CD14-positive monocyte (primary cell): ENCODE results near the gene OTUB1. TPM values are rescaled to one million over a fixed set of nuclear protein-coding genes. Genes with fewer than 3 reads are reported as not detected.

Experiments
- DNase-seq, 3 donors: peaks; one replicate each; pipeline ENCODE4 v3.0.0-alpha.2; 2011 to 2022
- H2AFZ ChIP-seq: 2 replicates; pipeline ENCODE4 v1.6.0; 2012; ENCODE audit warnings: mild to moderate bottlenecking, low read depth, low read length, inconsistent platforms; ENCODE audit not compliant: insufficient read depth, poor library complexity, severe bottlenecking
- H3K27ac ChIP-seq, 2 donors: 1 replicate in 1 of 2; 2 replicates in 1 of 2; pipeline ENCODE4 v1.5.1; 2012 to 2013; ENCODE audit warnings: low read length in 2 of 2, control low read depth in 1 of 2, inconsistent platforms in 1 of 2, low read depth in 1 of 2, mild to moderate bottlenecking in 1 of 2
- H3K27me3 ChIP-seq, 2 donors: one replicate each; pipeline versions ENCODE4 v1.6.0 to v1.6.1; 2011 to 2013; ENCODE audit warnings: low read length in 2 of 2; ENCODE audit not compliant: control insufficient read depth in 2 of 2, insufficient read depth in 2 of 2
- H3K36me3 ChIP-seq, 2 donors: replicated peaks in 1 of 2; 1 replicate in 1 of 2; 2 replicates in 1 of 2; pipeline versions ENCODE4 v1.5.1 to v1.6.1; 2012 to 2013; ENCODE audit warnings: low read length in 2 of 2, control low read depth in 1 of 2, inconsistent platforms in 1 of 2, mild to moderate bottlenecking in 1 of 2; ENCODE audit not compliant: insufficient read depth in 2 of 2, control insufficient read depth in 1 of 2
- H3K4me1 ChIP-seq, 2 donors: 1 replicate in 1 of 2; 2 replicates in 1 of 2; pipeline versions ENCODE4 v1.5.1 to v1.6.1; 2012 to 2013; ENCODE audit warnings: low read length in 2 of 2, control low read depth in 1 of 2, inconsistent platforms in 1 of 2, mild to moderate bottlenecking in 1 of 2, moderate library complexity in 1 of 2; ENCODE audit not compliant: insufficient read depth in 2 of 2, control insufficient read depth in 1 of 2
- H3K4me2 ChIP-seq: replicated peaks from 2 replicates; pipeline ENCODE3; 2012; ENCODE audit warnings: low read length, moderate library complexity, mild to moderate bottlenecking; ENCODE audit not compliant: poor library complexity, severe bottlenecking; ENCODE audit errors: extremely low read depth
- H3K4me3 ChIP-seq, 3 experiments: fragments of 200-600 bp in 1 of 3; sonication (generic) in 1 of 3; replicated peaks in 1 of 3; 1 replicate in 2 of 3; 2 replicates in 1 of 3; pipeline ENCODE4 v1.5.1; 2011 to 2013; ENCODE audit warnings: low read length in 3 of 3, mild to moderate bottlenecking in 3 of 3, control low read depth in 2 of 3, low read depth in 2 of 3, inconsistent platforms in 1 of 3, moderate library complexity in 1 of 3
- H3K79me2 ChIP-seq: 2 replicates; pipeline ENCODE4 v1.6.0; 2012; ENCODE audit warnings: mild to moderate bottlenecking, control low read depth, inconsistent platforms, low read length, moderate library complexity; ENCODE audit not compliant: insufficient read depth
- H3K9ac ChIP-seq: 2 replicates; pipeline ENCODE4 v1.6.0; 2017; ENCODE audit warnings: low read length, mild to moderate bottlenecking; ENCODE audit not compliant: insufficient read depth, poor library complexity, severe bottlenecking
- H3K9me3 ChIP-seq, 2 donors: replicated peaks in 1 of 2; 1 replicate in 1 of 2; 2 replicates in 1 of 2; pipeline versions ENCODE4 v1.5.1 to v1.6.1; 2012 to 2013; ENCODE audit warnings: low read length in 2 of 2, control low read depth in 1 of 2; ENCODE audit not compliant: control insufficient read depth in 1 of 2, insufficient read depth in 1 of 2
- H4K20me1 ChIP-seq: 2 replicates; pipeline ENCODE4 v1.6.0; 2012; ENCODE audit warnings: mild to moderate bottlenecking, low read length, control low read depth, moderate library complexity; ENCODE audit not compliant: insufficient read depth
- H3K27ac Mint-ChIP-seq, 7 donors: one replicate each; pipeline ENCODE4 v1.8.0; 2020; ENCODE audit warnings: mild to moderate bottlenecking in 7 of 7, mixed read lengths in 7 of 7, moderate library complexity in 6 of 7, inconsistent platforms in 2 of 7
- H3K27me3 Mint-ChIP-seq, 3 donors: one replicate each; pipeline ENCODE4 v1.8.0; 2021 to 2022; ENCODE audit warnings: low read depth in 3 of 3, mild to moderate bottlenecking in 3 of 3, mixed read lengths in 3 of 3, moderate library complexity in 3 of 3, inconsistent platforms in 1 of 3
- H3K36me3 Mint-ChIP-seq, 2 donors: one replicate each; pipeline ENCODE4 v1.8.0; 2020; ENCODE audit warnings: mixed read lengths in 2 of 2, inconsistent platforms in 1 of 2, mild to moderate bottlenecking in 1 of 2
- H3K4me1 Mint-ChIP-seq: one replicate; pipeline ENCODE4 v1.8.0; 2020; ENCODE audit warnings: mild to moderate bottlenecking, mixed read lengths
- H3K4me3 Mint-ChIP-seq, 2 donors: one replicate each; pipeline ENCODE4 v1.8.0; 2020; ENCODE audit warnings: mild to moderate bottlenecking in 2 of 2, mixed read lengths in 2 of 2, moderate library complexity in 1 of 2
- H3K9me3 Mint-ChIP-seq, 7 donors: one replicate each; pipeline ENCODE4 v1.8.0; 2020 to 2022; ENCODE audit warnings: mixed read lengths in 7 of 7, mild to moderate bottlenecking in 6 of 7, moderate library complexity in 6 of 7, inconsistent platforms in 2 of 7
- CTCF ChIP-seq: fragments of 200-600 bp; IDR thresholded peaks from one replicate; pipeline ENCODE4 v1.8.0; 2022; ENCODE audit warnings: antibody characterized with exemption, mild to moderate bottlenecking
- WGBS: methylation state at CpG from one replicate; pipeline ENCODE4 v1.1.5; 2013; ENCODE audit warnings: missing lambda C conversion rate; ENCODE audit not compliant: insufficient coverage; 5-methylcytosine and 5-hydroxymethylcytosine counted together
- intact Hi-C, 2 donors: fragments of 100-400 bp; cut with micrococcal nuclease; formaldehyde crosslinking; loops; one replicate each; pipeline versions ENCODE4 v1.15.0 to v1.15.1; 2023
- polyA plus RNA-seq, 3 donors: library from polyadenylated mRNA; depleted of rRNA in 1 of 3; unstranded in 2 of 3; stranded (reverse) in 1 of 3; fragments of 300-500 nt in 2 of 3; fragments of >200 nt in 1 of 3; fragmentation: Illumina TruSeq in 2 of 3; gene quantifications; 1 replicate in 2 of 3; 2 replicates in 1 of 3; pipeline ENCODE4 v1.2.3, GENCODE V29; 2012 to 2021

Gene OTUB1
- polyA plus RNA-seq, 3 donors, result 131 to 170 (median 140) TPM

- no peak for TF ChIP-seq CTCF
- Histone ChIP-seq H3K9ac (no peak overlapping the region), H3K4me3 (no peak overlapping the region), H2AFZ (no peak overlapping the region), H3K4me1 (peaks cover 0 to 10% of the 10 kb centered on the region in 2 donors), H3K4me2 (no peak overlapping the region), H3K27me3 (peaks cover 24 to 38% of the 10 kb centered on the region in 2 donors), H3K36me3 (no peaks in the 10 kb centered on the region), H3K79me2 (no peaks in the 10 kb centered on the region), H4K20me1 (no peaks in the 10 kb centered on the region), H3K27ac (no peak overlapping the region), H3K9me3 (peaks cover 3 to 11% of the 10 kb centered on the region in 2 donors)
- no peak for DNase-seq
- Mint-ChIP-seq H3K36me3 (peaks cover 0 to 5% of the 10 kb centered on the region in 2 donors), H3K9me3 (peaks cover 0 to 10% (median 3%) of the 10 kb centered on the region in 7 donors), H3K4me1 (peaks cover 8% of the 10 kb centered on the region), H3K27ac (no peak overlapping the region), H3K4me3 (no peak overlapping the region), H3K27me3 (peaks cover 31 to 47% (median 32%) of the 10 kb centered on the region in 3 donors)
- 88% methylated on average over 6 of the region's 16 CpGs for WGBS
- intact Hi-C loops, result no loop called here
These were observed 52.9 kb downstream of the OTUB1 start for GRCh38 chr11:64039012-64039665.

GRCh38 chr11:64040684-64041322 is 54.6 kb downstream of the OTUB1 start:
- Histone ChIP-seq H4K20me1 (no peaks in the 10 kb centered on the region), H3K4me2 (no peak overlapping the region), H3K4me3 (no peak overlapping the region), H3K36me3 (no peaks in the 10 kb centered on the region), H3K9ac (no peak overlapping the region), H3K27me3 (peaks cover 13 to 25% of the 10 kb centered on the region in 2 donors), H2AFZ (no peak overlapping the region), H3K27ac (no peak overlapping the region), H3K4me1 (peaks cover 0 to 10% of the 10 kb centered on the region in 2 donors), H3K9me3 (no peaks in the 10 kb centered on the region), H3K79me2 (no peaks in the 10 kb centered on the region)
- Mint-ChIP-seq H3K4me3 (no peak overlapping the region), H3K9me3 (peaks cover 0 to 6% (median 0%) of the 10 kb centered on the region in 7 donors), H3K4me1 (peaks cover 2% of the 10 kb centered on the region), H3K27me3 (peaks cover 20 to 35% (median 20%) of the 10 kb centered on the region in 3 donors), H3K27ac (no peak overlapping the region), H3K36me3 (no peaks in the 10 kb centered on the region)
- TF ChIP-seq CTCF, result peak; percentile 19
- intact Hi-C loops, result no loop called here
- 88% methylated on average over 12 of the region's 20 CpGs for WGBS
- no peak for DNase-seq
